GM23338 (cell line): ENCODE data around the gene COL6A3. TPM values are rescaled to one million over a fixed set of nuclear protein-coding genes. Genes with fewer than 3 reads are reported as not detected.

ENCODE experiments used
- ATAC-seq: fragments of 200-7000 bp; cut with Tn5 transposase; 3 replicates; pipeline ENCODE4 v1.9.1; 2020
- DNase-seq: peaks from one replicate; pipeline ENCODE4 v3.0.0-alpha.2; 2015; ENCODE audit warnings: low spot score
- H2AFZ ChIP-seq: fragments of 200-600 bp; sonication (generic); 2 replicates; pipeline ENCODE4 v1.8.0; 2016; ENCODE audit warnings: antibody characterized with exemption, mild to moderate bottlenecking, moderate library complexity
- H3F3A ChIP-seq: fragments of 200-600 bp; sonication (generic); replicated peaks from 2 replicates; pipeline ENCODE4 v1.8.0; 2017; ENCODE audit warnings: antibody characterized with exemption, mixed run types, low read depth
- H3K27ac ChIP-seq: fragments of 200-600 bp; sonication (generic); 2 replicates; pipeline ENCODE4 v1.6.1; 2016; ENCODE audit warnings: low read depth
- H3K27me3 ChIP-seq: fragments of 200-600 bp; sonication (generic); 2 replicates; pipeline ENCODE4 v1.8.0; 2016; ENCODE audit warnings: mild to moderate bottlenecking, mixed run types, moderate library complexity; ENCODE audit not compliant: insufficient read depth
- H3K36me3 ChIP-seq: fragments of 200-600 bp; sonication (generic); 2 replicates; pipeline ENCODE4 v1.8.0; 2016; ENCODE audit warnings: mild to moderate bottlenecking; ENCODE audit not compliant: insufficient read depth
- H3K4me1 ChIP-seq: fragments of 200-600 bp; sonication (generic); 2 replicates; pipeline ENCODE4 v1.8.0; 2016; ENCODE audit warnings: mild to moderate bottlenecking, moderate library complexity; ENCODE audit not compliant: insufficient read depth
- H3K4me2 ChIP-seq: fragments of 200-600 bp; sonication (generic); 2 replicates; pipeline ENCODE4 v1.7.1; 2017; ENCODE audit warnings: mixed run types
- H3K4me3 ChIP-seq: fragments of 200-600 bp; sonication (generic); 2 replicates; pipeline ENCODE4 v1.6.1; 2016; ENCODE audit warnings: mixed run types
- H3K79me2 ChIP-seq: fragments of 200-600 bp; sonication (generic); replicated peaks from 2 replicates; pipeline ENCODE4 v1.8.0; 2017; ENCODE audit warnings: mild to moderate bottlenecking; ENCODE audit not compliant: insufficient read depth
- H3K9me2 ChIP-seq: fragments of 200-600 bp; sonication (generic); 2 replicates; pipeline ENCODE4 v1.8.0; 2017; ENCODE audit not compliant: insufficient read depth
- H4K20me1 ChIP-seq: fragments of 200-600 bp; sonication (generic); replicated peaks from 2 replicates; pipeline ENCODE4 v1.8.0; 2017; ENCODE audit warnings: mild to moderate bottlenecking; ENCODE audit not compliant: insufficient read depth
- H3K27ac Mint-ChIP-seq: 2 replicates; pipeline ENCODE4 v1.8.0; 2020; ENCODE audit warnings: inconsistent platforms, mild to moderate bottlenecking, moderate library complexity, mixed read lengths
- H3K27me3 Mint-ChIP-seq: 3 replicates; pipeline ENCODE4 v1.8.0; 2022; ENCODE audit warnings: low read depth, mild to moderate bottlenecking, moderate library complexity, mixed read lengths, inconsistent platforms; ENCODE audit not compliant: insufficient read depth, poor library complexity
- H3K36me3 Mint-ChIP-seq: 3 replicates; pipeline ENCODE4 v1.8.0; 2021; ENCODE audit warnings: low read depth, mild to moderate bottlenecking, inconsistent platforms, moderate library complexity, mixed read lengths
- H3K4me1 Mint-ChIP-seq: 3 replicates; pipeline ENCODE4 v1.8.0; 2020; ENCODE audit warnings: mild to moderate bottlenecking, inconsistent platforms, mixed read lengths
- H3K4me3 Mint-ChIP-seq: 3 replicates; pipeline ENCODE4 v1.8.0; 2021; ENCODE audit warnings: moderate library complexity, mild to moderate bottlenecking, inconsistent platforms, mixed read lengths
- H3K9me3 Mint-ChIP-seq: 3 replicates; pipeline ENCODE4 v1.8.0; 2020; ENCODE audit warnings: moderate library complexity, mild to moderate bottlenecking, inconsistent platforms, mixed read lengths
- EZH2 ChIP-seq: fragments of 200-600 bp; sonication (generic); IDR thresholded peaks from one replicate; pipeline ENCODE4 v1.8.0; 2017; ENCODE audit warnings: antibody characterized with exemption, mild to moderate bottlenecking, low read depth; ENCODE audit not compliant: unreplicated experiment
- JUNB ChIP-seq: IDR thresholded peaks from one replicate; pipeline ENCODE4 v1.6.1; 2016; ENCODE audit warnings: antibody characterized with exemption; ENCODE audit not compliant: unreplicated experiment
- NANOG ChIP-seq: IDR thresholded peaks from 2 replicates; pipeline ENCODE4 v1.6.1; 2016; ENCODE audit warnings: antibody characterized with exemption, borderline replicate concordance
- STAT1 ChIP-seq: IDR thresholded peaks from one replicate; pipeline ENCODE4 v1.6.1; 2016; ENCODE audit warnings: antibody characterized with exemption; ENCODE audit not compliant: unreplicated experiment
- long read RNA-seq: library from polyadenylated mRNA; unstranded; transcript quantifications from one replicate; pipeline ENCODE4 v2.0.0, GENCODE V29; 2020; ENCODE audit not compliant: unreplicated experiment
- polyA plus RNA-seq: library from polyadenylated mRNA; unstranded; fragments of >200 nt; fragmentation: Nextera tagmentation; extraction: Ambion mirVana; gene quantifications from 2 replicates; pipeline ENCODE4 v1.2.1, GENCODE V29; 2016
- total RNA-seq: library from RNA; depleted of rRNA; stranded (reverse); fragments of >200 nt; shearing (Covaris generic); gene quantifications from 2 replicates; pipeline ENCODE4 v1.2.3, GENCODE V29; 2014; rRNA removed
- TF ChIP-seq, protein P1 (sequence below), 2 experiments: fragments of 200-600 bp in 1 of 2; sonication (generic) in 1 of 2; conservative IDR thresholded peaks; 2 replicates each; pipeline versions ENCODE4 v1.5.1 to v1.6.1; 2016 to 2017; ENCODE audit warnings: antibody characterized with exemption in 2 of 2, low read depth in 2 of 2, mild to moderate bottlenecking in 2 of 2, moderate library complexity in 1 of 2
- TF ChIP-seq, protein P2 (sequence below): IDR thresholded peaks from one replicate; pipeline ENCODE4 v1.6.1; 2018; ENCODE audit warnings: antibody characterized with exemption; ENCODE audit not compliant: unreplicated experiment
- TF ChIP-seq, protein P3 (sequence below): IDR thresholded peaks from 2 replicates; pipeline ENCODE4 v1.6.1; 2016; ENCODE audit warnings: antibody characterized with exemption

COL6A3 gene, protein sequence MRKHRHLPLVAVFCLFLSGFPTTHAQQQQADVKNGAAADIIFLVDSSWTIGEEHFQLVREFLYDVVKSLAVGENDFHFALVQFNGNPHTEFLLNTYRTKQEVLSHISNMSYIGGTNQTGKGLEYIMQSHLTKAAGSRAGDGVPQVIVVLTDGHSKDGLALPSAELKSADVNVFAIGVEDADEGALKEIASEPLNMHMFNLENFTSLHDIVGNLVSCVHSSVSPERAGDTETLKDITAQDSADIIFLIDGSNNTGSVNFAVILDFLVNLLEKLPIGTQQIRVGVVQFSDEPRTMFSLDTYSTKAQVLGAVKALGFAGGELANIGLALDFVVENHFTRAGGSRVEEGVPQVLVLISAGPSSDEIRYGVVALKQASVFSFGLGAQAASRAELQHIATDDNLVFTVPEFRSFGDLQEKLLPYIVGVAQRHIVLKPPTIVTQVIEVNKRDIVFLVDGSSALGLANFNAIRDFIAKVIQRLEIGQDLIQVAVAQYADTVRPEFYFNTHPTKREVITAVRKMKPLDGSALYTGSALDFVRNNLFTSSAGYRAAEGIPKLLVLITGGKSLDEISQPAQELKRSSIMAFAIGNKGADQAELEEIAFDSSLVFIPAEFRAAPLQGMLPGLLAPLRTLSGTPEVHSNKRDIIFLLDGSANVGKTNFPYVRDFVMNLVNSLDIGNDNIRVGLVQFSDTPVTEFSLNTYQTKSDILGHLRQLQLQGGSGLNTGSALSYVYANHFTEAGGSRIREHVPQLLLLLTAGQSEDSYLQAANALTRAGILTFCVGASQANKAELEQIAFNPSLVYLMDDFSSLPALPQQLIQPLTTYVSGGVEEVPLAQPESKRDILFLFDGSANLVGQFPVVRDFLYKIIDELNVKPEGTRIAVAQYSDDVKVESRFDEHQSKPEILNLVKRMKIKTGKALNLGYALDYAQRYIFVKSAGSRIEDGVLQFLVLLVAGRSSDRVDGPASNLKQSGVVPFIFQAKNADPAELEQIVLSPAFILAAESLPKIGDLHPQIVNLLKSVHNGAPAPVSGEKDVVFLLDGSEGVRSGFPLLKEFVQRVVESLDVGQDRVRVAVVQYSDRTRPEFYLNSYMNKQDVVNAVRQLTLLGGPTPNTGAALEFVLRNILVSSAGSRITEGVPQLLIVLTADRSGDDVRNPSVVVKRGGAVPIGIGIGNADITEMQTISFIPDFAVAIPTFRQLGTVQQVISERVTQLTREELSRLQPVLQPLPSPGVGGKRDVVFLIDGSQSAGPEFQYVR (N-terminal part only)
- total RNA-seq (7.3 and 8.7 TPM in 2 replicates), polyA plus RNA-seq (1.2 TPM in 2 replicates)
- long read RNA-seq: 0 reads

DNA sequence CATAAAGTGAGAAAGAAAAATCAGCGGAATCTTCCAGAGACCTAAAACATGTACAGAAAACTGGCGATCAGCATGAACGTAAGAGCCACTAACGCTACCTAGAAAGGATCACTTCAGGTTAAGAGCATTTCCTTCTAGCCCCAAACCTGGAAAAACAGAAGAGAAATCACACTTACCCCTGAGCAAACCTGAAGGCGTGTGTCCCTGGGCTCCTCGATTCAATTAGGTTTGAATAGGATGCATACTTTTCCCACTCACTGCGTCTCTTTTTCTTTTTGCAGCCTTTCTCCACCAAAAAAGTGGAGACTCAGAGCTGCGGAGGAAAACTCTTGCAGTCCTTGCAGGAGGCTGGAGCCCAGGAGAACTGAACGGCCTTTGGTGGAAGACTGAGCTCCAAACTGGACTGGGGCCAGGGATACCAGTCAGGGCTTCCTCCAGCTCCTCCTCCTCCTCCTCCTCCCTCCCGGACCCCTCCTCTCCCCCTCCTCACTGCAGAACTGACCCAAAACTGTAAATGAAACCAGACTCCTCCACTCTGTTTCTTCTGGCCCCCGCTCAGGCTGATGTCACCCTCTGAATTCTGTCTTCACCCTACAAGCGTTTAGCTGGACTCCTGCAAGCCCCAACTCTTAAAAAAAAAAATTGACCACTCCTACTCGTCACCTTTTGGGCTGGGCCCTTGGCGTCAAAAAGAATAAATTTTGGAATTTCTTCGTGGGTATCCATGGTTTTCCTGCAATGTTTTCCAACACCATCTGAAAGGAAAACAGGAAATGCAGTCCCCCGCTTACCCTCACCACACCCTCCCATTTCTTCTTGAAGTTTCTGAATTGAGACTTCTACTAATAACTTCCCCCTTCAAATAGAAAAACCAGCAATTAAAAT is at the start of gene COL6A3:
Gene COL6A3 (minus strand): TSS at position 388 of the 885 bp plus-strand sequence. CDS start 17,347 bp downstream, outside the sequence.
- Histone ChIP-seq H3K79me2 (no peaks in the 10 kb centered on the region), H3K4me3 (no peak within 1 kb of the TSS), H4K20me1 (no peaks in the 10 kb centered on the region), H3K4me1 (peaks cover 14% of the 10 kb centered on the region; the same call in 1 of the 2 replicates), H3K27me3 (no peaks in the 10 kb centered on the region), H3K36me3 (no peaks in the 10 kb centered on the region), H2AFZ (peak within 1 kb of the TSS; percentile 97), H3F3A (no peaks in the 10 kb centered on the region), H3K9me2 (no peaks in the 10 kb centered on the region), H3K4me2 (peak within 1 kb of the TSS; percentile 57), H3K27ac (no peak within 1 kb of the TSS)
- H3K36me3 Mint-ChIP-seq: no peaks in the 10 kb centered on the region
- ATAC-seq (no peak), DNase-seq (no peak)
- peak within 1 kb of the TSS; percentile 24; the same call in 1 of the 3 replicates for H3K4me3 Mint-ChIP-seq
- H3K27ac Mint-ChIP-seq: no peak within 1 kb of the TSS
- H3K9me3 Mint-ChIP-seq: no peaks in the 10 kb centered on the region
- H3K4me1 Mint-ChIP-seq: peaks cover 27% of the 10 kb centered on the region
- peaks cover 7% of the 10 kb centered on the region for H3K27me3 Mint-ChIP-seq
- TF ChIP-seq NANOG (no peak), EZH2 (no peak), JUNB (no peak), STAT1 (no peak)
- TF ChIP-seq, protein P1, sequence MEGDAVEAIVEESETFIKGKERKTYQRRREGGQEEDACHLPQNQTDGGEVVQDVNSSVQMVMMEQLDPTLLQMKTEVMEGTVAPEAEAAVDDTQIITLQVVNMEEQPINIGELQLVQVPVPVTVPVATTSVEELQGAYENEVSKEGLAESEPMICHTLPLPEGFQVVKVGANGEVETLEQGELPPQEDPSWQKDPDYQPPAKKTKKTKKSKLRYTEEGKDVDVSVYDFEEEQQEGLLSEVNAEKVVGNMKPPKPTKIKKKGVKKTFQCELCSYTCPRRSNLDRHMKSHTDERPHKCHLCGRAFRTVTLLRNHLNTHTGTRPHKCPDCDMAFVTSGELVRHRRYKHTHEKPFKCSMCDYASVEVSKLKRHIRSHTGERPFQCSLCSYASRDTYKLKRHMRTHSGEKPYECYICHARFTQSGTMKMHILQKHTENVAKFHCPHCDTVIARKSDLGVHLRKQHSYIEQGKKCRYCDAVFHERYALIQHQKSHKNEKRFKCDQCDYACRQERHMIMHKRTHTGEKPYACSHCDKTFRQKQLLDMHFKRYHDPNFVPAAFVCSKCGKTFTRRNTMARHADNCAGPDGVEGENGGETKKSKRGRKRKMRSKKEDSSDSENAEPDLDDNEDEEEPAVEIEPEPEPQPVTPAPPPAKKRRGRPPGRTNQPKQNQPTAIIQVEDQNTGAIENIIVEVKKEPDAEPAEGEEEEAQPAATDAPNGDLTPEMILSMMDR (conservative IDR thresholded peaks at IDR 0.05; ENCODE audit: low read depth in 2 of 2): no peak
- TF ChIP-seq, protein P2, sequence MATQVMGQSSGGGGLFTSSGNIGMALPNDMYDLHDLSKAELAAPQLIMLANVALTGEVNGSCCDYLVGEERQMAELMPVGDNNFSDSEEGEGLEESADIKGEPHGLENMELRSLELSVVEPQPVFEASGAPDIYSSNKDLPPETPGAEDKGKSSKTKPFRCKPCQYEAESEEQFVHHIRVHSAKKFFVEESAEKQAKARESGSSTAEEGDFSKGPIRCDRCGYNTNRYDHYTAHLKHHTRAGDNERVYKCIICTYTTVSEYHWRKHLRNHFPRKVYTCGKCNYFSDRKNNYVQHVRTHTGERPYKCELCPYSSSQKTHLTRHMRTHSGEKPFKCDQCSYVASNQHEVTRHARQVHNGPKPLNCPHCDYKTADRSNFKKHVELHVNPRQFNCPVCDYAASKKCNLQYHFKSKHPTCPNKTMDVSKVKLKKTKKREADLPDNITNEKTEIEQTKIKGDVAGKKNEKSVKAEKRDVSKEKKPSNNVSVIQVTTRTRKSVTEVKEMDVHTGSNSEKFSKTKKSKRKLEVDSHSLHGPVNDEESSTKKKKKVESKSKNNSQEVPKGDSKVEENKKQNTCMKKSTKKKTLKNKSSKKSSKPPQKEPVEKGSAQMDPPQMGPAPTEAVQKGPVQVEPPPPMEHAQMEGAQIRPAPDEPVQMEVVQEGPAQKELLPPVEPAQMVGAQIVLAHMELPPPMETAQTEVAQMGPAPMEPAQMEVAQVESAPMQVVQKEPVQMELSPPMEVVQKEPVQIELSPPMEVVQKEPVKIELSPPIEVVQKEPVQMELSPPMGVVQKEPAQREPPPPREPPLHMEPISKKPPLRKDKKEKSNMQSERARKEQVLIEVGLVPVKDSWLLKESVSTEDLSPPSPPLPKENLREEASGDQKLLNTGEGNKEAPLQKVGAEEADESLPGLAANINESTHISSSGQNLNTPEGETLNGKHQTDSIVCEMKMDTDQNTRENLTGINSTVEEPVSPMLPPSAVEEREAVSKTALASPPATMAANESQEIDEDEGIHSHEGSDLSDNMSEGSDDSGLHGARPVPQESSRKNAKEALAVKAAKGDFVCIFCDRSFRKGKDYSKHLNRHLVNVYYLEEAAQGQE: no peak
- TF ChIP-seq, protein P3, sequence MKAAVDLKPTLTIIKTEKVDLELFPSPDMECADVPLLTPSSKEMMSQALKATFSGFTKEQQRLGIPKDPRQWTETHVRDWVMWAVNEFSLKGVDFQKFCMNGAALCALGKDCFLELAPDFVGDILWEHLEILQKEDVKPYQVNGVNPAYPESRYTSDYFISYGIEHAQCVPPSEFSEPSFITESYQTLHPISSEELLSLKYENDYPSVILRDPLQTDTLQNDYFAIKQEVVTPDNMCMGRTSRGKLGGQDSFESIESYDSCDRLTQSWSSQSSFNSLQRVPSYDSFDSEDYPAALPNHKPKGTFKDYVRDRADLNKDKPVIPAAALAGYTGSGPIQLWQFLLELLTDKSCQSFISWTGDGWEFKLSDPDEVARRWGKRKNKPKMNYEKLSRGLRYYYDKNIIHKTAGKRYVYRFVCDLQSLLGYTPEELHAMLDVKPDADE: no peak
